ENCODE results near the gene ADAM11. TPM values are rescaled to one million over a fixed set of nuclear protein-coding genes. Genes with fewer than 3 reads are reported as not detected.

Gene ADAM11
- total and polyA plus RNA-seq, 2 of the 13 experiments (the other 11 are each of a cell fraction or from before 2014, with no cell fraction given) = 0.38 to 0.91 TPM

DNA sequence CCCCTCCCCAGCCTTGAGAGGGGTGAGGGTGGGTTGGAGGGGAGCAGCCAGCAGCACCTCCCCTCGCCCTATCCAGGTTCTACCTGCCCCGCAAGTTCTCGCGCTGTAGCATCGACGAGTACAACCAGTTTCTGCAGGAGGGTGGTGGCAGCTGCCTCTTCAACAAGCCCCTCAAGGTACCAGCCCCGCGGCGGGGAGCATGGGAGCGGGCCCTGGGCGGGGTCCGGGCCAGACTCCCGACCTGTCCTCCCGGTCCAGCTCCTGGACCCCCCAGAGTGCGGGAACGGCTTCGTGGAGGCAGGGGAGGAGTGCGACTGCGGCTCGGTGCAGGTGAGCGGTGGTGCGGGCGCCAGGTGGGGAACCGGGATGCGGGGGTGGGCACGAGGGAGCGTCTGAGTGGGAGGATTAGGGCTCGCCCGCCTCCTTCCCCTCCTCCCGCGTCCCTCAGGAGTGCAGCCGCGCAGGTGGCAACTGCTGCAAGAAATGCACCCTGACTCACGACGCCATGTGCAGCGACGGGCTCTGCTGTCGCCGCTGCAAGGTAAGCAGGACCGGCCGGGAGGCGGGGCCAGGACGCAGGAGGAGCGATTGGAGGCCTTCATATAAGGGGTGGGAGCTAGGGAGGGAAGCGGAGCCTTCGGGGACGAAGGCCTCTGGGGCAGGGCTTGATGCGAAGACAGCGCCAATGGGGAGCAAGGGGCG lies 16.5 kb downstream of the ADAM11 start (continued):
- TF ChIP-seq, protein P1, sequence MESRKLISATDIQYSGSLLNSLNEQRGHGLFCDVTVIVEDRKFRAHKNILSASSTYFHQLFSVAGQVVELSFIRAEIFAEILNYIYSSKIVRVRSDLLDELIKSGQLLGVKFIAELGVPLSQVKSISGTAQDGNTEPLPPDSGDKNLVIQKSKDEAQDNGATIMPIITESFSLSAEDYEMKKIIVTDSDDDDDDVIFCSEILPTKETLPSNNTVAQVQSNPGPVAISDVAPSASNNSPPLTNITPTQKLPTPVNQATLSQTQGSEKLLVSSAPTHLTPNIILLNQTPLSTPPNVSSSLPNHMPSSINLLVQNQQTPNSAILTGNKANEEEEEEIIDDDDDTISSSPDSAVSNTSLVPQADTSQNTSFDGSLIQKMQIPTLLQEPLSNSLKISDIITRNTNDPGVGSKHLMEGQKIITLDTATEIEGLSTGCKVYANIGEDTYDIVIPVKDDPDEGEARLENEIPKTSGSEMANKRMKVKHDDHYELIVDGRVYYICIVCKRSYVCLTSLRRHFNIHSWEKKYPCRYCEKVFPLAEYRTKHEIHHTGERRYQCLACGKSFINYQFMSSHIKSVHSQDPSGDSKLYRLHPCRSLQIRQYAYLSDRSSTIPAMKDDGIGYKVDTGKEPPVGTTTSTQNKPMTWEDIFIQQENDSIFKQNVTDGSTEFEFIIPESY (CRISPR knock-in tag; IDR thresholded peaks at IDR 0.05) = no peak
- TF ChIP-seq ZNF564 (CRISPR knock-in tag; IDR thresholded peaks at IDR 0.05) = no peak
- TF ChIP-seq GPN1 (CRISPR knock-in tag; IDR thresholded peaks at IDR 0.05; ENCODE audit: borderline replicate concordance) = peak; percentile 85; the same call in 1 of the 2 replicates
- no peak for TF ChIP-seq ELF4 (CRISPR knock-in tag; IDR thresholded peaks at IDR 0.05; ENCODE audit: borderline replicate concordance)
- TF ChIP-seq ZC3H13 (CRISPR knock-in tag; IDR thresholded peaks at IDR 0.05) = 0 out of 2 replicates have a peak, but pooled peaks have one; percentile 58
- no peak for TF ChIP-seq HMGA1 (CRISPR knock-in tag; conservative IDR thresholded peaks at IDR 0.05)
- no peak; the same call in 1 of the 2 replicates for TF ChIP-seq CBX5 (CRISPR knock-in tag; IDR thresholded peaks at IDR 0.05; ENCODE audit: borderline replicate concordance)
- TF ChIP-seq ZNF660 (CRISPR knock-in tag; IDR thresholded peaks at IDR 0.05; ENCODE audit: borderline replicate concordance, low read depth) = no peak
- no peak for TF ChIP-seq FOXK2 (IDR thresholded peaks at IDR 0.05)
- no peak for TF ChIP-seq ZSCAN5A (CRISPR knock-in tag; IDR thresholded peaks at IDR 0.05; ENCODE audit: borderline replicate concordance)
- TF ChIP-seq TOE1 (CRISPR knock-in tag; IDR thresholded peaks at IDR 0.05) = no peak
- TF ChIP-seq, protein P2, sequence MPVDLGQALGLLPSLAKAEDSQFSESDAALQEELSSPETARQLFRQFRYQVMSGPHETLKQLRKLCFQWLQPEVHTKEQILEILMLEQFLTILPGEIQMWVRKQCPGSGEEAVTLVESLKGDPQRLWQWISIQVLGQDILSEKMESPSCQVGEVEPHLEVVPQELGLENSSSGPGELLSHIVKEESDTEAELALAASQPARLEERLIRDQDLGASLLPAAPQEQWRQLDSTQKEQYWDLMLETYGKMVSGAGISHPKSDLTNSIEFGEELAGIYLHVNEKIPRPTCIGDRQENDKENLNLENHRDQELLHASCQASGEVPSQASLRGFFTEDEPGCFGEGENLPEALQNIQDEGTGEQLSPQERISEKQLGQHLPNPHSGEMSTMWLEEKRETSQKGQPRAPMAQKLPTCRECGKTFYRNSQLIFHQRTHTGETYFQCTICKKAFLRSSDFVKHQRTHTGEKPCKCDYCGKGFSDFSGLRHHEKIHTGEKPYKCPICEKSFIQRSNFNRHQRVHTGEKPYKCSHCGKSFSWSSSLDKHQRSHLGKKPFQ (CRISPR knock-in tag; IDR thresholded peaks at IDR 0.05; ENCODE audit: insufficient replicate concordance) = no peak
- TF ChIP-seq, protein P3, sequence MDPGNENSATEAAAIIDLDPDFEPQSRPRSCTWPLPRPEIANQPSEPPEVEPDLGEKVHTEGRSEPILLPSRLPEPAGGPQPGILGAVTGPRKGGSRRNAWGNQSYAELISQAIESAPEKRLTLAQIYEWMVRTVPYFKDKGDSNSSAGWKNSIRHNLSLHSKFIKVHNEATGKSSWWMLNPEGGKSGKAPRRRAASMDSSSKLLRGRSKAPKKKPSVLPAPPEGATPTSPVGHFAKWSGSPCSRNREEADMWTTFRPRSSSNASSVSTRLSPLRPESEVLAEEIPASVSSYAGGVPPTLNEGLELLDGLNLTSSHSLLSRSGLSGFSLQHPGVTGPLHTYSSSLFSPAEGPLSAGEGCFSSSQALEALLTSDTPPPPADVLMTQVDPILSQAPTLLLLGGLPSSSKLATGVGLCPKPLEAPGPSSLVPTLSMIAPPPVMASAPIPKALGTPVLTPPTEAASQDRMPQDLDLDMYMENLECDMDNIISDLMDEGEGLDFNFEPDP (CRISPR knock-in tag; conservative IDR thresholded peaks at IDR 0.05) = no peak
- TF ChIP-seq CTCF (CRISPR knock-in tag; IDR thresholded peaks at IDR 0.05) = no peak; the same call in 1 of the 2 replicates
- no peak for TF ChIP-seq RELA (CRISPR knock-in tag; IDR thresholded peaks at IDR 0.05)
- TF ChIP-seq, protein P4, sequence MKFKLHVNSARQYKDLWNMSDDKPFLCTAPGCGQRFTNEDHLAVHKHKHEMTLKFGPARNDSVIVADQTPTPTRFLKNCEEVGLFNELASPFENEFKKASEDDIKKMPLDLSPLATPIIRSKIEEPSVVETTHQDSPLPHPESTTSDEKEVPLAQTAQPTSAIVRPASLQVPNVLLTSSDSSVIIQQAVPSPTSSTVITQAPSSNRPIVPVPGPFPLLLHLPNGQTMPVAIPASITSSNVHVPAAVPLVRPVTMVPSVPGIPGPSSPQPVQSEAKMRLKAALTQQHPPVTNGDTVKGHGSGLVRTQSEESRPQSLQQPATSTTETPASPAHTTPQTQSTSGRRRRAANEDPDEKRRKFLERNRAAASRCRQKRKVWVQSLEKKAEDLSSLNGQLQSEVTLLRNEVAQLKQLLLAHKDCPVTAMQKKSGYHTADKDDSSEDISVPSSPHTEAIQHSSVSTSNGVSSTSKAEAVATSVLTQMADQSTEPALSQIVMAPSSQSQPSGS (CRISPR knock-in tag; IDR thresholded peaks at IDR 0.05) = no peak
- TF ChIP-seq CHD2 (IDR thresholded peaks at IDR 0.05; ENCODE audit: low read depth, low read length) = no peak
- TF ChIP-seq ZFP1 (CRISPR knock-in tag; IDR thresholded peaks at IDR 0.05) = no peak
- TF ChIP-seq EZH2 (conservative IDR thresholded peaks at IDR 0.05; ENCODE audit: low read depth, low read length) = no peak
- no peak for TF ChIP-seq ZBTB1 (CRISPR knock-in tag; IDR thresholded peaks at IDR 0.05; ENCODE audit: borderline replicate concordance)
